ENCODE results near the gene SLC16A1.

SLC16A1 gene

DNA sequence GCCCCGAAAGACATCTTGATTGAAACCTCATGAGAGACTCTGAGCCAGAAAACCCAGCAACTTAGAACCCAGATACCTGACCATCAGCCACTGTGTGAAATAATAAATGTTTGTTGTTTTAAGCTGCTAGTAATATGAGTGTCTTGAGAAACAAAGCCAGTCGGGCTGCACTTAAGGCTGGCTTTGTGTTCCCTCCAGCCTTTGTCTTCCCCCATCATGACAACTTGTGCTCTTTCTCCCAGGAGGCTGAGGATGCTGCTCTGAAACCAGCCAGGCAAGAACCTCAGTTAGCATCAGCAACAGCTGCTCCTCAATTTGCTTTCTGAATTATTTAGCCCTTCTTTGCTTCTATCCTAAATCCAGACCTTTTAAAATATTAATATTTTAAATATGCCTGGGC is 78.2 kb downstream of the SLC16A1 start:
- H3K4me3 ChIP-seq (ENCODE audit: low read depth, low read length) = no peak overlapping the region
- in situ Hi-C loops (cut with HindIII; ENCODE audit: low sequenced_read_pairs) = no loop called here
- TF ChIP-seq, protein P1, sequence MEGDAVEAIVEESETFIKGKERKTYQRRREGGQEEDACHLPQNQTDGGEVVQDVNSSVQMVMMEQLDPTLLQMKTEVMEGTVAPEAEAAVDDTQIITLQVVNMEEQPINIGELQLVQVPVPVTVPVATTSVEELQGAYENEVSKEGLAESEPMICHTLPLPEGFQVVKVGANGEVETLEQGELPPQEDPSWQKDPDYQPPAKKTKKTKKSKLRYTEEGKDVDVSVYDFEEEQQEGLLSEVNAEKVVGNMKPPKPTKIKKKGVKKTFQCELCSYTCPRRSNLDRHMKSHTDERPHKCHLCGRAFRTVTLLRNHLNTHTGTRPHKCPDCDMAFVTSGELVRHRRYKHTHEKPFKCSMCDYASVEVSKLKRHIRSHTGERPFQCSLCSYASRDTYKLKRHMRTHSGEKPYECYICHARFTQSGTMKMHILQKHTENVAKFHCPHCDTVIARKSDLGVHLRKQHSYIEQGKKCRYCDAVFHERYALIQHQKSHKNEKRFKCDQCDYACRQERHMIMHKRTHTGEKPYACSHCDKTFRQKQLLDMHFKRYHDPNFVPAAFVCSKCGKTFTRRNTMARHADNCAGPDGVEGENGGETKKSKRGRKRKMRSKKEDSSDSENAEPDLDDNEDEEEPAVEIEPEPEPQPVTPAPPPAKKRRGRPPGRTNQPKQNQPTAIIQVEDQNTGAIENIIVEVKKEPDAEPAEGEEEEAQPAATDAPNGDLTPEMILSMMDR (IDR thresholded peaks at IDR 0.05; ENCODE audit: low read depth, low read length) = no peak
- DNase-seq (ENCODE audit: low read depth, low spot score) = peak; percentile 33

- in situ Hi-C loops (cut with HindIII; ENCODE audit: low sequenced_read_pairs) = no loop called here
- no peak for DNase-seq (ENCODE audit: low read depth, low spot score)
These were observed 79.7 kb downstream of the SLC16A1 start for GRCh38 chr1:112876315-112876714.

DNA sequence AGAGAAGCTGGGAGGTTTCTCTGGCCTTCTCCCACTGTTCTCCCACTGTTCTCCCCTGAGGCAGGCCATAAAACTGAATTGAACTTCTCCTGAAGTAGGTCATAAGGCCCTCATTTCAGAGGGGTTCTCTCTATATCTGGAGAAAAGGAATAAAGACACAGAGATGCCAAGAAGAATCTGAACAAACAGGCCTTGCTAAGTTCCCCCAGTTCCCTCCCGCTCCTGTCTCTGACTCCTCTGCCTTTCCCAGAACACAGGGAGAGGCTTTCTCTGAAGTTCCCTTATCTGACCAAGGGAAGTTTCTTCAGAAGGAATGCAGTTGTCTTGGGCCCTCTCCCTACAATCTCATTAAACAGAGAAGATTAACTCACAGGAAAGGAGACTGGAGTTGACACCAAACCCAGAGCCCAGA is 83.4 kb downstream of the SLC16A1 start:
- in situ Hi-C loops (cut with HindIII; ENCODE audit: low sequenced_read_pairs) = no loop called here
- TF ChIP-seq, protein P1 (IDR thresholded peaks at IDR 0.05; ENCODE audit: low read depth, low read length) = no peak
- no peak overlapping the region for H3K4me3 ChIP-seq (ENCODE audit: low read depth, low read length)
- no peak for DNase-seq (ENCODE audit: low read depth, low spot score)

More at GRCh38 chr1:112876315-112876714, 79.7 kb downstream of the SLC16A1 start:
- TF ChIP-seq, protein P1 (IDR thresholded peaks at IDR 0.05; ENCODE audit: low read depth, low read length) = no peak
- no peak overlapping the region for H3K4me3 ChIP-seq (ENCODE audit: low read depth, low read length)

DNA sequence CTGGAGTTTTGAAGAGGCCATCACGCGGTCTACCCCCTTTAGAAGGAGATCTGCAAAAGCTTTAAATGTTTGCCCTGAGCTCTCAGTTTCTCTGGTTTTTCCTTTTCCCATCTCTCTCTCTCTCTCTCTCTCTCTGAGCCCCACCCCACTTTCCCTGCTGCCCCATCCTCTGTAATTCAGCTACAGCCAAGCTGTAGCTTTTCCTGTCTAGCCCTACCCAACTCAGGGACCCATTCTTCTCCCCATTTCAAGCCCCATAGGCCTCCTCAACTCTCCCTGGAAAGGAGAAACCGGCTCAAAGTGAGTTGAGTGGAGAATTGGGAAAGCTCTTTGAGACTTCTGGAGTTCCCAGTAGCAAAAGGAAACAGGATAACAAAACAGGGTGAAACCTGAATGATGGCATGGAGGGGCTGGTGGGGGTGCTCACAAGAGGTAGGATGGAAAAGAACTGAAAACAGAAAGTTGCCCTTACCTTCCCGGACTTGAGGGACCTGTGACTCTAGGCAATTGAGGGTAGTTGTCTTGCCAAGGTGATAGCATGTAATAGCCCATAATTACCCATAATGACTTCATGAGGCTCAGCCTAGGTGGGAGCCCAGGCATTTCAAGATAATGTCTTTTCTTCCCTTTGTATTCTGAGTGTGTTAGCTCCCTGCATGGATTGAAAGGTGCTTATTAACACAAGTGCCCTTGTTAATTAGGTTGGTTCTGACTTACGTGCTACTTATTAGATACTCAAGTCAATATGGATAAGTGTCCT is 84.9 kb downstream of the SLC16A1 start:
- no peak for DNase-seq (ENCODE audit: low read depth, low spot score)
- H3K4me3 ChIP-seq (ENCODE audit: low read depth, low read length) = no peak overlapping the region
- TF ChIP-seq, protein P1 (IDR thresholded peaks at IDR 0.05; ENCODE audit: low read depth, low read length) = no peak
- in situ Hi-C loops (cut with HindIII; ENCODE audit: low sequenced_read_pairs) = no loop called here

DNA sequence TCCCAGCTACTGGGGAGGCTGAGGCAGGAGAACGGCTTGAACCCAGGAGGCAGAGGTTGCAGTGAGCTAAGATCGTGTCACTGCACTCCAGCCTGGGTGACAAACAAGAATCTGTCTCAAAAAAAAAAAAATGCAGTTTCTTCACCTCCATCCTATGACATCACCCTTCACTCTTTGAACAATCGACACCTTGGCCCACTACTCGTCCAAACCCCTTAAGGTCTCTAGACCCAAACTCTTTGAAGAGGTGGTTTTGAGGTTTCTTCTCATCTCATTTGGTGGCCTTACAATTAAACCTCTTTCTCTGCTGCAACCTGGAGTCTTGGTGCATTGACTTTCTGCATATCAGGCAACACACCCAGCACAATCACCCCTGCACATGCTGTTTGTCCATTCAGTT is 86.1 kb downstream of the SLC16A1 start:
- no peak overlapping the region for H3K4me3 ChIP-seq (ENCODE audit: low read depth, low read length)
- DNase-seq (ENCODE audit: low read depth, low spot score) = no peak
- in situ Hi-C loops (cut with HindIII; ENCODE audit: low sequenced_read_pairs) = no loop called here
- TF ChIP-seq, protein P1 (IDR thresholded peaks at IDR 0.05; ENCODE audit: low read depth, low read length) = no peak

GRCh38 chr1:112868191-112868590 is 87.8 kb downstream of the SLC16A1 start:
- TF ChIP-seq, protein P1 (IDR thresholded peaks at IDR 0.05; ENCODE audit: low read depth, low read length) = no peak
- H3K4me3 ChIP-seq (ENCODE audit: low read depth, low read length) = no peak overlapping the region
- DNase-seq (ENCODE audit: low read depth, low spot score) = no peak
- in situ Hi-C loops (cut with HindIII; ENCODE audit: low sequenced_read_pairs) = no loop called here

All from astrocyte of the spinal cord (primary cell).